HG03575 (cell line): ENCODE measurements around the gene HLA-C.
"Not testable (repeated sequence)": the region's sequence is repeated elsewhere in the genome, so short reads cannot be mapped to it uniquely, and the experiment has no call there.

Experiments used
- ATAC-seq: cut with Tn5 transposase; IDR thresholded peaks from one replicate; pipeline ENCODE4 v1.9.1; 2021; ENCODE audit not compliant: unreplicated experiment, insufficient number of reproducible peaks, low FRiP score; ENCODE audit errors: extremely low read depth

Gene HLA-C

GRCh38 chr6:31272836-31273626 lies 1.1 kb upstream of the HLA-C start:
- ATAC-seq = no peak

GRCh38 chr6:31272436-31272835 lies 544 bp upstream of the HLA-C start:
- ATAC-seq = no peak

GRCh38 chr6:31270788-31271640 lies 878 bp downstream of the HLA-C start:
- ATAC-seq = no peak

GRCh38 chr6:31268836-31269235 lies 3.1 kb downstream of the HLA-C start:
- no peak for ATAC-seq

DNA sequence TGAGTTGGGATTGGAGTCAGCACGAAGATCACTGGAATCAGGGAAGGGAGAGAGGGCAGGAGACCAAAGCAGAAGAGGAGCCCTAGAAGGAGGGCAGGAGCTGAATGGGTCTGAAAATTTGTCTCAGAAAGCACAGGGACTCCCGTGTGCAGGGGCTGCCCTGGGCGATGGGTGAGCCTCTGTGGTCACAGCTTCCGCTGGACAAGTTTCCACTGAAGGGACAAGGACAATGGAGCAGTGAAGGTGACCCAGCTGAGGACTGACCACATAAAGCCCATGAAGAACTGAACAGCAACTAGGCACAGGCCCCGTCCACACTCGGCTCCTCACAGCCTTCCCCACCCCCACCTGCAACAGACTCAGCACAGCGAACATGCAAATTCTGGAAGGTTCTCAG lies 3.5 kb downstream of the HLA-C start:
- no peak for ATAC-seq

GRCh38 chr6:31267651-31268368 lies 4.1 kb downstream of the HLA-C start:
- ATAC-seq = no peak

GRCh38 chr6:31266567-31267360 lies 5.1 kb downstream of the HLA-C start:
- no peak for ATAC-seq

GRCh38 chr6:31265926-31266325 lies 6.0 kb downstream of the HLA-C start:
- ATAC-seq = no peak

DNA sequence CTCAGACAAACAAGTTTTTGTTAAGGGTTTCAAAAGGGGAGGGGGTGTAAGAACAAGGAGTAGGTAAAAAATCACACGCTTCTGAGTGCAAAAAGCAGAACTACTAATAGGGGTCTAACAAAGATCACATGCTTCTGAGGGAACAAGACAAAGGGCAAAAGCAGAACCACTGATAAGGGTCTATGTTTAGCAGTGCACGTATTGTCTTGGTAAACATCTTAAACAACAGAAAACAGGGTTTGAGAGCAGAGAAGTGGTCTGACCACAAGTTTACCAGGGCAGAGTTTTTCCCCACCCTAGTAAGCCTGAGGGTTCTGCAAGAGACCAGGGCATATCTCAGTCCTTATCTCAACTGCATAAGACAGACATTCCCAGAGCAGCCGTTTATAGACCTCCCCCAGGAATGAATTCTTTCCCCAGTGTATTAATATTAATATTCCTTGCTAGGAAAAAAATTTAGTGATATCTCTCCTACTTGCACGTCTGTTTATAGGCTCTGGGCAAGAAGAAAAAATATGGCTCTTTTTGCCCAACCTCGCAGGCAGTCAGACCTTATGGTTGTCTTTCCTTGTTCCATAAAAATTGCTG lies 8.5 kb downstream of the HLA-C start:
- ATAC-seq = not testable (repeated sequence)

DNA sequence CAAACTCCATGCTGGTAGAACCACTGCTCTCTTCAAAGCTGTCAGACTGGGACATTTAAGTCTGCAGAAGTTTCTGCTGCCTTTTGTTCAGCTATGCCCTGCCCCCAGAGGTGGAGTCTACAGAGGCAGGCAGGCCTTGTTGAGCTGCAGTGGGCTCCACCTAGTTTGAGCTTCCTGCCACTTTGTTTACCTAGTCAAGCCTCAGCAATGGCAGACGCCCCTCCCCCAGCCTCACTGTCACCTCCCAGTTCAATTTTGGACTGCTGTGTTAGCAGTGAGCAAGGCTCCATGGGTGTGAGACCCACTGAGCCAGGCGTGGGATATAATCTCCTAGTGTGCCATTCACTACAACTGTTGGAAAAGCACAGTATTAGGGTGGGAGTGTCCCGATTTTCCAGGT lies 11.9 kb downstream of the HLA-C start:
- ATAC-seq = not testable (repeated sequence)

- ATAC-seq = no peak
Measured at GRCh38 chr6:31252625-31253024, 19.3 kb downstream of the HLA-C start.

DNA sequence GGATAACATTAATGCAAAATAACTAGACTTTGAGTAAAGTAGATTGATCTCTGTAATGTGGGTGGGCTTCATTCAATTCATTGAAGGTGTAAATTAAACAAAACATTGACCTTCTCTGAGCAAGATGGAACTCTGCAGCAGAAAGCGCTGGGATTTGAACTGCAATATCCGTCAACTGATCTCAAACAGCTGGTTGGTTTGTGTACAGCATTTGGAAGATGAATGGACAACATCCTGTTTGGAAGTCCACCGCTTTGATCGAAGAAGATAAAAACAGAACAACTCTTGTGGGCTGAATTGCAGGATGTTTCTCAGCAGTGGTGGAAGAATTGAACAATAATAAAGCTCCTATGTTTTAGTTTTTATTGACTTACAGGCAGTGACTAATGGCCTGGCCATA lies 20.6 kb downstream of the HLA-C start:
- ATAC-seq = no peak

- ATAC-seq = no peak
Measured at GRCh38 chr6:31249184-31249583, 22.7 kb downstream of the HLA-C start.

GRCh38 chr6:31247813-31248212 lies 24.1 kb downstream of the HLA-C start:
- no peak for ATAC-seq

GRCh38 chr6:31246051-31246521 lies 25.8 kb downstream of the HLA-C start:
- ATAC-seq = no peak

- ATAC-seq = no peak
Measured at GRCh38 chr6:31243508-31243907, 28.4 kb downstream of the HLA-C start.

DNA sequence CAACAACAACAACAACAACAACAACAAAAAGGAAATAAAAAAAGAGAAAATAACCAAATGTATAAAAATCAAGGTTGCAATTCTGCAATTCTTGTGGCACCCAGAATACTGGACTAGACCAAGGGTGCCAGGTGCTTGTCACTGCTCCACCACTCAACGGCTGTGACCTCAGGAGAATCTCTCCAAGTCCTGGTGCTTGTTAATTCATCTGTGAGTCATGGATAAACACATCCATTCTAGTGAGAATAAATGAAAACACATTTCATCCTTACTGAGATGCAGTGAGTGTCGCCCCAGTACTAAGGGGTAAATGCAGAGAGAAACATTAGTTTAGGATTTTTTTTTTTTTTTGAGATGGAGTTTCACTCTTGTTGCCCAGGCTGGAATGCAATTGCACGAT lies 32.0 kb downstream of the HLA-C start:
- no peak for ATAC-seq

DNA sequence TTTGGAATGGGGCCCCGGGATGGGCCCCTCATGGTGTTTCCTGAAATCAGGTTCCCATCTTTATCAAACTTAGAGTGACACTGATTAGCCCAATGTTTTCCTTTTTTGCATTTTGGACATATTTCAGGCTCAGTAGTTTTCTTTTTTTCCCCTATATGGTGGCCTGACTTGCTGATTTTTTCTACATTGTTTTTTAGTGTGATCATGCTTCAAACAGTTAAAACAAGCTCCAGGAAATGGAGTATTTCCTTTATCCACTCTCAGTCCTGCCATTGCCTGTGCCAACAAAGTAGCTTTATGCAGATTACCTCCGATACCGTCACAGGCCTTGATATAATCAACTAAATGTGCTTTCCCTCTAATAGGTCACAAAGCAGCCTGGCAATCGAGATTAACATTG lies 37.8 kb downstream of the HLA-C start:
- not testable (repeated sequence) for ATAC-seq
